Measurements from ENCODE around the gene COQ5. TPM values are rescaled to one million over a fixed set of nuclear protein-coding genes. Genes with fewer than 3 reads are reported as not detected.

The COQ5 gene
- total RNA-seq, 4 donors from 2014 or later: 17.9 to 33.3 (median 32.8) TPM

DNA sequence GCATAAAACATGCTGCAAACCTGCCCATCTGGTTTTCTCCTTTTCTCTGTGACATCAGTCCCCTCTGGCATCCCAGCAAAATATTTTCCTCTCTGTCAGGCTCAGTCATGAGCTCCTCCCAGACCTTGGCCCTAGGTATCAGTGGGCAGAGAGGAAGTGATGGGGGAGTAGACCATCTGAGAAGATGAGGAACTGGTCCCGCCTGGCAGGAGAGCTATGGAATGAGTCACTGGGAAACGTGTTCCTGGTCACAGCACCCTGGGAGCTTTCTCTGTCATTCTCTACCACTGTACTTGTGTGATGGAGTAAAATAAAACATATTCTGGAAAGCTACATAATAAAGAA, 54.4 kb downstream of the COQ5 start:
- Histone ChIP-seq H3K27ac (no peak overlapping the region), H3K4me1 (peaks cover 6 to 11% of the 10 kb centered on the region in 2 donors), H3K36me3 (no peaks in the 10 kb centered on the region), H3K27me3 (no peaks in the 10 kb centered on the region), H3K9me3 (no peaks in the 10 kb centered on the region), H3K4me3 (replicated peaks in 1 of 3) (no peak overlapping the region)
- no peak for TF ChIP-seq POLR2A (IDR thresholded peaks at IDR 0.05)
- TF ChIP-seq, protein P1, sequence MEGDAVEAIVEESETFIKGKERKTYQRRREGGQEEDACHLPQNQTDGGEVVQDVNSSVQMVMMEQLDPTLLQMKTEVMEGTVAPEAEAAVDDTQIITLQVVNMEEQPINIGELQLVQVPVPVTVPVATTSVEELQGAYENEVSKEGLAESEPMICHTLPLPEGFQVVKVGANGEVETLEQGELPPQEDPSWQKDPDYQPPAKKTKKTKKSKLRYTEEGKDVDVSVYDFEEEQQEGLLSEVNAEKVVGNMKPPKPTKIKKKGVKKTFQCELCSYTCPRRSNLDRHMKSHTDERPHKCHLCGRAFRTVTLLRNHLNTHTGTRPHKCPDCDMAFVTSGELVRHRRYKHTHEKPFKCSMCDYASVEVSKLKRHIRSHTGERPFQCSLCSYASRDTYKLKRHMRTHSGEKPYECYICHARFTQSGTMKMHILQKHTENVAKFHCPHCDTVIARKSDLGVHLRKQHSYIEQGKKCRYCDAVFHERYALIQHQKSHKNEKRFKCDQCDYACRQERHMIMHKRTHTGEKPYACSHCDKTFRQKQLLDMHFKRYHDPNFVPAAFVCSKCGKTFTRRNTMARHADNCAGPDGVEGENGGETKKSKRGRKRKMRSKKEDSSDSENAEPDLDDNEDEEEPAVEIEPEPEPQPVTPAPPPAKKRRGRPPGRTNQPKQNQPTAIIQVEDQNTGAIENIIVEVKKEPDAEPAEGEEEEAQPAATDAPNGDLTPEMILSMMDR (IDR thresholded peaks at IDR 0.05): no peak
- DNase-seq: peak in 1 of 2 donors; percentile 8
- intact Hi-C loops (cut with DNase I): no loop called here
- WGBS, 2 donors: 30 to 44% methylated on average over 2 of the region's 2 CpGs

DNA sequence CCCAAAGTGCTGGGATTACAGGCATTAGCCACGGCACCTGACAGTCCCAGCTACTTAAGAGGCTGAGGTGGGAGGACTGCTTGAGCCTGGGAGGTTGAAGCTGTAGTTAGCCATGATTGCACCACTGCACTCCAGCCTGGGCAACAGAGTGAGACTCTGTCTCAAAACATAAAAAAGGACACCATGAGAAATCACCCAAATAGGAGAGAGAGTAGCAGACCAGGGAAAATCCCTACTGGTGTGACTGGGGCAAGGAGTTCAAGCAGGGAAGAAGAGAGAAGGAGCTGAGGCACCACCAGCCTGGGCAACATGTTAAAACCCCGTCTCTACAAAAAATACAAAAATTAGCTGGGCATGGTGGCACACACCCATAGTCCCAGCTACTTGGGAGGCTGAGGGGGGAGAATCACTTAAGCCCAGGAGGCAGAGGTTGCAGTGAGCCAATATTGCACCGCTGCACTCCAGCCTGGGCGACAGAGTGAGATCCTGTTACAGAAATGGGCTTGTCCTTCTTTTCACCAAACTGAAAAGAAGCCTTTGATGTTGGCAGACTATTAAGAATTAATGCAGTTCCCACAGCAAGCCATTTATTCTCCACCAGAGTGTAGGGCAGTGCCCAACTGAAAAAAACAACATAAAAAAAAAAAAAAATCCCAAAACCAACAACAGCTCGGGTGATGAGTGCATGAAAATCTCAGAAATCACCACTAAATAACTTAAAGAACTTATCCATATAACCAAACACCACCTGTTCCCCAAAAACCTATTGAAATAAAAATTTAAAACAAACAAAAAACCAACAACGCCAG, 54.9 kb downstream of the COQ5 start:
- WGBS, 2 donors: 78 to 80% methylated on average over 6 of the region's 6 CpGs
- peaks cover 6 to 11% of the 10 kb centered on the region in 2 donors for H3K4me1 ChIP-seq
- H3K27me3 ChIP-seq: no peaks in the 10 kb centered on the region
- no peaks in the 10 kb centered on the region for H3K36me3 ChIP-seq
- intact Hi-C loops (cut with DNase I): no loop called here
- DNase-seq: no peak
- TF ChIP-seq, protein P1 (IDR thresholded peaks at IDR 0.05): no peak
- TF ChIP-seq POLR2A (IDR thresholded peaks at IDR 0.05): no peak
- no peak overlapping the region for H3K27ac ChIP-seq
- H3K9me3 ChIP-seq: no peaks in the 10 kb centered on the region
- H3K4me3 ChIP-seq (replicated peaks in 1 of 3): no peak overlapping the region

- Histone ChIP-seq H3K9me3 (no peaks in the 10 kb centered on the region), H3K27me3 (no peaks in the 10 kb centered on the region), H3K4me1 (peaks cover 11% of the 10 kb centered on the region in 2 donors), H3K27ac (no peak overlapping the region), H3K36me3 (no peaks in the 10 kb centered on the region), H3K4me3 (replicated peaks in 1 of 3) (no peak overlapping the region)
- intact Hi-C loops (cut with DNase I): no loop called here
- TF ChIP-seq, protein P1 (IDR thresholded peaks at IDR 0.05): no peak
- no peak for TF ChIP-seq POLR2A (IDR thresholded peaks at IDR 0.05)
- no peak for DNase-seq
Observed at GRCh38 chr12:120472521-120472920, 56.4 kb downstream of the COQ5 start.

DNA sequence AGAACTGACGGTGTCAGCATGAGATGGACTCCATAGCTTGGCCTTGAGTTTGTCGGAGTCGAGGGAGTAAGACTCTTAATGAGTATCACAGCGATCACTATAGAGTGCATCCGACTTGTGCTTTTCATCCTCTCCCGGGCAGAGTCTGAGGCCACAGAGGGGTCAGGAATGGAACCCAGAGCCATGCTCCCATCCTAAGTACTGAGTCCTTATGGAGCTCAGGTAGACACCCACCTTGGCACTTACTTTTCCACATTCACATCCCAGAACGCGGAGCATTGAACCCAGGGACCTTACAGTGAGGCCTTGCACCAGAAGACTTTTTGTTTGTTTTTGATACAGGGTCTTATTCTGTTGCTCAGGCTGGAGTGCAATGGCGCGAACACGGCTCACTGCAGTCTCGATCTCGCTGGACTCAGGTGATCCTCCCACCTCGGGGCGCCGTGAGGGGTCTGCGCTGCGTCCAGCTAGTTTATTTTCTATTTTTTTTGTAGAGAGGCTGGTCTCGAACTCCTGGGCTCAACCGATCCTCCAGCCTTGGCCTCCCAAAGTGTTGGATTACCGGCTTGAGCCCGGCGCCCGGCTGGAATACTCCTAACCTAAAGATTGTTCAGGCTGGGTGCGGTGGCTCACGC, 58.7 kb downstream of the COQ5 start:
- intact Hi-C loops (cut with DNase I): no loop called here
- 70 to 82% methylated on average over 22 to 26 of the region's 26 CpGs for WGBS, 2 donors
- Histone ChIP-seq H3K27ac (peak overlapping the region; percentile 80 to 88 (median 86)), H3K4me3 (replicated peaks in 1 of 3) (peak overlapping the region; percentile 15 to 91 (median 87)), H3K36me3 (peaks cover 1 to 2% of the 10 kb centered on the region in 2 donors), H3K4me1 (peaks cover 11 to 17% of the 10 kb centered on the region in 2 donors), H3K9me3 (no peaks in the 10 kb centered on the region), H3K27me3 (no peaks in the 10 kb centered on the region)
- DNase-seq: no peak
- no peak for TF ChIP-seq POLR2A (IDR thresholded peaks at IDR 0.05)
- TF ChIP-seq, protein P1 (IDR thresholded peaks at IDR 0.05): no peak
